HCT116 (cell line): Measurements from ENCODE around the gene IRF2.

ENCODE experiments used
- POLR2AphosphoS5 ChIP-seq: IDR thresholded peaks from 2 replicates; pipeline ENCODE4 v1.6.1; 2011; ENCODE audit warnings: mild to moderate bottlenecking, low read depth, low read length, moderate library complexity
- RAD21 ChIP-seq: IDR thresholded peaks from 2 replicates; pipeline ENCODE4 v1.6.1; 2012; ENCODE audit warnings: low read depth, mild to moderate bottlenecking
- ZBTB33 ChIP-seq: IDR thresholded peaks from 2 replicates; pipeline ENCODE4 v1.6.1; 2011; ENCODE audit warnings: mild to moderate bottlenecking, low read length, moderate library complexity; ENCODE audit not compliant: insufficient replicate concordance; ENCODE audit errors: extremely low read depth
- TF ChIP-seq, protein P1 (sequence below), 3 experiments: fragments of 200-600 bp in 1 of 3; sonication (generic) in 1 of 3; IDR thresholded peaks in 2 of 3; conservative IDR thresholded peaks in 1 of 3; 2 replicates each; pipeline ENCODE4 v1.5.1; 2012 to 2017; ENCODE audit warnings: low read depth in 2 of 3, low read length in 2 of 3, antibody characterized with exemption in 1 of 3, borderline replicate concordance in 1 of 3, control low read depth in 1 of 3, mild to moderate bottlenecking in 1 of 3, mixed read lengths in 1 of 3, mixed run types in 1 of 3, moderate library complexity in 1 of 3; ENCODE audit not compliant: insufficient read depth in 1 of 3

DNA sequence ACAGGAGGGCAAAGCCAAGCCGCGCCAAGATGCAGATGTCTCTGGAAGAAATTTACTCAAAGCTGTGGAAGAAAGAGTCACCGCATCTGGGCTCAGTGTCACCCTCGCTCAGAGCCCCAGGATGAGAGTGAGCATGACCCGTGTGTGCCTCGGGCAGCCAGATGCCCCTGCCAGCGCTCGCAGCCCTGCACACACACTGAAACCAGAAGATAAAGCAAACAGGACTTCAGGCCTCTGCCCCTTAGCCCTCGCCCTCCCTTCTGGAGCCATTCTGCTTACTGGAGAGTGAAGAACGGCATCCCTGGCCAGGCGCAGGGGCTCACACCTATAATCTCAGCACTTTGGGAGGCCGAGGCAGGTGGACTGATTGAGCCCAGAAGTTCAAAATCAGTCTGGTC, 103.0 kb downstream of the IRF2 start:
- TF ChIP-seq POLR2AphosphoS5 (no peak), ZBTB33 (no peak), RAD21 (no peak)
- TF ChIP-seq, protein P1, sequence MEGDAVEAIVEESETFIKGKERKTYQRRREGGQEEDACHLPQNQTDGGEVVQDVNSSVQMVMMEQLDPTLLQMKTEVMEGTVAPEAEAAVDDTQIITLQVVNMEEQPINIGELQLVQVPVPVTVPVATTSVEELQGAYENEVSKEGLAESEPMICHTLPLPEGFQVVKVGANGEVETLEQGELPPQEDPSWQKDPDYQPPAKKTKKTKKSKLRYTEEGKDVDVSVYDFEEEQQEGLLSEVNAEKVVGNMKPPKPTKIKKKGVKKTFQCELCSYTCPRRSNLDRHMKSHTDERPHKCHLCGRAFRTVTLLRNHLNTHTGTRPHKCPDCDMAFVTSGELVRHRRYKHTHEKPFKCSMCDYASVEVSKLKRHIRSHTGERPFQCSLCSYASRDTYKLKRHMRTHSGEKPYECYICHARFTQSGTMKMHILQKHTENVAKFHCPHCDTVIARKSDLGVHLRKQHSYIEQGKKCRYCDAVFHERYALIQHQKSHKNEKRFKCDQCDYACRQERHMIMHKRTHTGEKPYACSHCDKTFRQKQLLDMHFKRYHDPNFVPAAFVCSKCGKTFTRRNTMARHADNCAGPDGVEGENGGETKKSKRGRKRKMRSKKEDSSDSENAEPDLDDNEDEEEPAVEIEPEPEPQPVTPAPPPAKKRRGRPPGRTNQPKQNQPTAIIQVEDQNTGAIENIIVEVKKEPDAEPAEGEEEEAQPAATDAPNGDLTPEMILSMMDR (IDR thresholded peaks at IDR 0.05 in 2 of 3, conservative IDR thresholded peaks at IDR 0.05 in 1 of 3; ENCODE audit: borderline replicate concordance in 1 of 3, insufficient read depth in 1 of 3, low read depth in 2 of 3, low read length in 2 of 3): no peak
